ENCODE results near the gene TDRD3.

GRCh38 chr13:60427285-60427684 lies 30.3 kb downstream of the TDRD3 start:
- TF ChIP-seq CTCF (IDR thresholded peaks at IDR 0.05; ENCODE audit: low read depth, low read length) = no peak
- TF ChIP-seq POLR2A (IDR thresholded peaks at IDR 0.05; ENCODE audit: extremely low read depth, insufficient read length) = no peak
